Measurements from ENCODE around the gene TRIAP1.
"Not testable (repeated sequence)": the region's sequence is repeated elsewhere in the genome, so short reads cannot be mapped to it uniquely, and the experiment has no call there.

The TRIAP1 gene

DNA sequence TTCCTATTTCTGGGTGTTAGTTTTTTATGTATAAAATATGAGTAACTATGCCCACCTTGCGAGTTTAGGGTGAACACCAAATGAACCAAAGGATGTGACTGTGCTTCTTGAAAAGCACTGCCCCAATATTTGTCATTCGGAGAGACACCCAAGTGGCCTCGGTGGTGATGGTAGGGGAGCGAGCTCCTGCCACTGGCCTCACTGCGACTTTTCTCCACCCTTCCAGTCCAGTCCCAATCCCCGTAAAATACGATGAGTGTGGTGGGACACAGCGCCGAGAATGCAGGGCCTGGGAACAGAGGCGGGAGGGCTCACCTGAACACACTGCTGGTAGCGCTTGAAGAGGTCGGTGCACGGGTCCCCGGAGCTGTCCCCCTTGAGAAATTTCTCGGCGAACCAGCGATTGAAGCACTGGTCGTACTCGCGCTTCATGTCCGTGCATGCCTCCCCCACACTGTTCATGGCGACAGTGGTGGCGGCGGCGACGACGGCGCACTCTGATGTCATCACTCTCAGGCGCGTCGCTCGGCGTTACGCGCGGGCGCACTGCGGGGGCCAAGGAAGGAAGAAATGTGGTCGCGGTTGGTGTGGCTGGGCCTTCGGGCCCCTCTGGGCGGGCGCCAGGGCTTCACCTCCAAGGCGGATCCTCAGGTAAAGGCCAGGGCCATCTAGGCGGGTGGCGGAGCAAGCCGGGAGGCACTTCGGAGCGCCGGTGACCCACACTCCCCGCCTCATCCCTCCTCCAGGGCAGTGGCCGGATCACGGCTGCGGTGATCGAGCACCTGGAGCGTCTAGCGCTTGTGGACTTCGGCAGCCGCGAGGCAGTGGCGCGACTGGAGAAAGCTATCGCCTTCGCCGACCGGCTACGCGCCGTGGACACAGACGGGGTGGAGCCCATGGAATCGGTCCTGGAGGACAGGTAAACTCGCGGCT lies at the start of gene TRIAP1, which contains the start of gene GATC:
Gene TRIAP1 (minus strand): TSS at position 474 of the 933 bp plus-strand sequence. CDS start 12 bp downstream, at position 462.
Gene GATC (plus strand): TSS at position 534 of the 933 bp plus-strand sequence. CDS start 37 bp downstream, at position 571.
- DNase-seq, result peak; percentile 90

DNA sequence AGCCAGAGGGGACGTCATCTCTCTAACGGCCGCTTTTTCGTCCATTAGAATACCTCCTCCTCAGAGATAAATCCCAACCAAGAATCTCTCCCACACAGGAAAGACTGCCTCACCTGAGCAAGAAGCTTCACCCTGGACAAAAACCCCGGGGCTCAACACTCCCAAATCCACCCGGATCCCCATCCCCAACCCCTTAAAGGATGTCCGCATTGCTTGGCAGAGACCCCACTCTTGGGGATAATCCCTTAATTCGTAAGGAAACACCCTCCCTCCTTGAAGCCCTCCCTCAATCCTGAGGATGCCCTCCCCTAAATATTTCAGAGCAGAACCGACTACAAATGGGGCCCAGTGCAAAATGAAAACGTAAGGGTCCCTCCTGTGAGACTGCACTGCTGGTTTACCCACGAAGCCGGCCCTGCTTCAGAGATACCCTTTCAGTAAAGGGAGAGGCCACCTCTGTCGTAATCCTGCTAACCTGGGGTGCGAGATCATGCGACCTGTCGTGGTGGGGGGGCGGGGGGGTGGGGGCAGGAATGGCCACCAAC lies 49.1 kb upstream of the TRIAP1 start:
- no peak for DNase-seq

DNA sequence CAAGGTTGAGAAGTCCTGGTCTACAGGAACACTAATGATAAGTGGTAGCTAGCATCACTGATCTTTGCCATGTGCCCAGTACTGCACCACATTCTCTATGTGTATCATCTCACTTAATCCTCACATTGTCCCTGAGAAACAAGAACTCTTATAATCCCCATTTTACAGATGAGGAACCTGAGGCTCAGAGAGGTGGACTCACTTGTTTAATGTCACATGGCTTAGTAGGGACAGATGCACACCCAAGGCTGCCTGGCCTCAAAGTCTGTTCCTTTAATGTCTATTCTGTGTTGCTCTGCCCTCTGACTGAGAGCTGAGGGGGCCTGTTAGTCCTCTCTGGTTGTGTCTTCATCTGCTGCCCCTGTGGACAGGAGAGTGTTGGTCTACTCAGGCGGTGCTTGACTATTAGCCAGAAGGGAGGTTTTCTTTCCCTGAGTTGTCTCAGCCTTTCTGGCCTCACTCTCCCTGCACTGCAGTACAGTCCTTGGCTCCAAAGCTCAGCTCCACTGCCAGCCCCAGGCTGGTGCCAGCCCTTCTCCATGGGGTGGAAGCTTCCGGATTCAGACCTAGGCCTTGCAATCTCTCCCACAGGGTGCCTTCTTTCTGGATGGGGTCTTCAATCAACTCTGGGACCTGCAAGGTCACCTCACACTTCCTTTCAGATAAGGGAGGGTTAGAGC lies 44.8 kb upstream of the TRIAP1 start:
- DNase-seq, result no peak

DNA sequence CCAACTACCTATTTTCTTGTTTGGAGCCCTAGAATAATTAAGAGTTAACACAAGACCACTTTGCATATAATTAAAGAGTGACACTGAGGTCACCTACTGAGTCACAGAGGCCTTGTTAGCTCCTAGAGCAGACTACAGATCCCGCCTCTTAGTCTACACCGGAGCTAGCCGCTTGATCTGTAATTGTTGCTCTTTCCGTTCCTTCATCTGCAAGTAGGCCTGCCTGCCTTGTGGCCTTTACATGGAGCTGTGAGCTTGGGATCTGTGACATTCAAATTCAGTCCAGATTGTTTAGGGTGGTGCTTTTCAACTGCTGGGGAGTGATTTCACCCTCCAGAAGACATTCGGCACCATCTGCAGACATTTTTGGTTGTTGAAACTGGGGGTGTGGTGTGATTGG lies 44.1 kb upstream of the TRIAP1 start:
- DNase-seq, result no peak

DNA sequence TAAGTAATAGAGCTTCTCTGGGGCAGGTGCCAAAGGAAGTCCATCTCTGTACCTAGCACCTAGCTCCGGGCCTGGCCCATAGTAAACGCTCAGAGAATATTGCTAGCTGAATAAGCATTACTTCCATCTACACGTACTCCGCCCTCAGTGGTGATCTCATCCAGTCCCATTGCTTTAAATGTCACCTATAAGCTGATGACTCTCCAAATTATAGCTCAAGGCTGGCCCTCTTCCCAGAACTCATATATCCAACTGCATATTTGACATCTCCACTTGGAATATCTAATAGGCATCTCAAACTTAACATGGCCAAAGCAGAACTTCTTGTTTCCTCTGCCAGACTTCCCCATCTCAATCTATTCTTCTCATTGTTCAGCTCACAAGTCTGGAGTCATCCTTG lies 42.8 kb upstream of the TRIAP1 start:
- DNase-seq, result no peak

DNA sequence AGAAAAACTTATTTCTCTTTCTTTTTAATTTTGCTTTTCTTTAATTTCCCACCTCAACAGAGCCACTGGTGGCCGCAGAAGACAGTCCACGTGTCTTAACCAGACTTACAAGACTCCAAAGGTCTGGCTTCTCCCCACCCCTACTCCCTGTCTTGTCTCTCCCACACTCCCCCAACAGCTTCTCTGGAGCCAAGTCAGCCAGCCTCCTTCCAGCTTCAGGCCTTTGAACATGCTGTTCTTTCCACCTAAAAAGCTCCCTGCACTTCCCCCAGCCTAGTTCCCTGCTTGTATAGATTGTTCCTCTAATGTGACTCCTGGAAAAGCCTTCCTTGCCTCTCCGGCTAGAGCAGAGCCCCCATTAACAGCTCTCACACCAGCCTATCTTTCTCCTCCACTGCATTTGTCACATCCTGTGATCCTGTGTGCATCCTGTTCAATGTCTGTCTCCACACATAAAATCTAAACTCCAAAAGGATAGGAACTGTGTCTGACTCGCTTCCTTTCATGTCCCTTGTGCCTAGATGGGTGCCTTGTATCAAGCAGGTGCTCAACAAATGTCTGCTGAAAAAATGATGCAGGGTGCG lies 42.0 kb upstream of the TRIAP1 start:
- DNase-seq, result no peak

DNA sequence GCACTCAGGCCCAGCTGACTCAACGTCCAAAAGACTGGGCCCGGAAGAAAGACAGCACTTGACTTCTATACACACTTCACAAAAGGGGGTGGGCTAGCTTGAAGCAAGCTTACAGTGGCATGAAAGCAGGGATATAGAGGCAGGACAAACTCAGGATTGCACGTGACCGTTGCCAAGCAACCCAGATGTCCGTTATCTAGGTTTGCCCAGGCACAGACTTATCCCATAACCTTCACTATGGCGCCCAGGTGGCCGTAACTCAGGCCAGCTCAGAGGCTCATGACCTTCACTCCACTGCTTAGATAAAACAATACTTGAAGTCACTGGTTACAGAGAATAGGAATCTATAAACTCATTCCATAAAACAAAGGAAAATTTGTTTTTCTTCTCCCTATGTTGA lies 41.4 kb upstream of the TRIAP1 start:
- not testable (repeated sequence) for DNase-seq

DNA sequence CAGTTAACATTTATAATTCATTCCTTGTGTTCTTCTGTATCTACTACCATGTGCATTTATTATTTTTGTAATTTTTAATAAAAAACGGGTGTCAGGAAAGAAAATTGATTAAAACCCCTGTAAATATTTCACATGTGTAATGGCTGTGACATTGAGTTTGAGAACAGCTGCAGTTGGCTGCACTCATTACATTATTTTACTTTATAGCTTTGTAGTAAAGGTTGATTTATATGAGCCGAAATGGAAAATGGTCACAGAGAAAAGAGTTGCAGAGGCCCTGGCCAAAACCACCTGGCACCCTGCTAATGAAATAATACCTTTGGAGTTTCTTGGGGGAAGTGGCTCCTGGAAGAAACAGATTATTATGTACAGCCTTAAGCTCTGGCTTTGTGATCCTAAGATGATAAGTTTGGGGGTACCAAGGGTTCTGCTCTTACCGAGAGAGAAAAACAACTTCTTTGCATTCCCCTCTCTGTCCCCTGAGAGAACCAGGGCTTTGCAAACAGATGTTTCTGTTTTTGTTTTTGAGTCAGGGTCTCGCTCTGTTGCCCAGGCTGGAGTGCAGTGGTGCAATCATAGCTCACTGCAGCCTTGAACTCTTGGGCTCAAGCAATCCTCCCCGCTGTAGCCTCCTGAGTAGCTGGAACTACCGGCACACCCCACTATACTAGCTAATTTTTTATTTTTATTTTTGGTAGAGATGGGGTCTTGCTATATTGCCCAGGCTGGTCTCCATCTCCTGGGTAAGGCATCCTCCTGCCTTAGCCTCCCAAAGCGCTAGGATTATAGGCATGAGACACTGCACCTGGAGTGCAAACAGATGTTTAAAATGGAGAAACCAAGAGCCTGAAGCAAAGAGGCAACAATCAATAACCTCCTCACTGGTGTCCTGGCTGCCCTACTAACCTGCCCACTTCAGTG lies 40.0 kb upstream of the TRIAP1 start:
- DNase-seq, result no peak

DNA sequence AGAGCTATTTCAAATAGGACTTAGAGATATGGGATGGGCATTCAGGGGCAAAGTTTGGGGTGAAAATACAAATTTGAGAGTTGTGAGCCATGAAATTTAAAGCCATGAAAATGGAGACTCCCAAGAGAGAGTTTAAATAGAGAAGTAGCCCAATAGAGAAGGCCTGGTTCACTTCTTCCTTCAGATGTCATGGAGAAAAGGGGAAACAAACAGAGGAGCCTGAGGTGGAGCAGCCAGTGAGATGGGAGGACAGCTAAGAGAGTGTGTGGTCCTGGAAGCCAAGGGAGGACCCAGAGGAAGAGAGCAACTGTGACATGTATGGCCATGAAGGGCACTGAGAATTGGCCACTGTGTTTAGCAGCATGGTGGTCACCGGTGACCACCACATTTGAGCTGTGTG lies 37.4 kb upstream of the TRIAP1 start:
- DNase-seq, result no peak

DNA sequence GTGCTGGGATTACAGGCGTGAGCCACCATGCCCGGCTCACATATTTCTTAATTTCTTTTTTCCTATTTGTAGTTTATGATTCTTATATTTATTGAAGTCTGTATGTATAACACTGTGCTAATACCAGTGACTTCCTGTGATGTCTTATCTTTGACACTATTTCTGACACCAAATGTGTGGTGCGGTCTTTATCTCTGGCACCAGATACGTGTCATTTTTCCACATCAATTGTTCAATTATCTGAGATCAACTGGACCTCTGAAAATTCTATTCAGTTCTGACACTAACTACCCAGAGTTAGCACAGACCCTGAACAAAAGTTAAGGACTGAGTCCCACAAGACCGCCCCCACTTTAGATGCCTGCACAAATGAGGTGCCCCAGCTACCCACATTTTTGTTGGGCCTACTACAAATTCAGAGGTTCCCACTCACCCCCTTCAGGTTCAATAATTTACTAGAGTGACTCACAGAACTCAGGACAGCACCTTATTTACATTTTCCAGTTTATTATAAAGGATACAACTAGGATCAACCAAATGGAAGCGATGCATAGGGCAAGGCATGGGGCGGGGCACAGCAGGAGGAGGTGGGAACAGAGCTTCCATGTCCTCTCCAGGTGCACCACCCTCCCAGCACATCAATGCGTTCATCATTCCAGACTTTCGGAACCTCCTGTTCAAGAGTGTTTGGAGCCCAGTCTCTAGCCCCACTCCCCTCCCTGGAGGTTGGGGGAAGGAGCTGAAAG lies 35.0 kb upstream of the TRIAP1 start:
- no peak for DNase-seq

DNA sequence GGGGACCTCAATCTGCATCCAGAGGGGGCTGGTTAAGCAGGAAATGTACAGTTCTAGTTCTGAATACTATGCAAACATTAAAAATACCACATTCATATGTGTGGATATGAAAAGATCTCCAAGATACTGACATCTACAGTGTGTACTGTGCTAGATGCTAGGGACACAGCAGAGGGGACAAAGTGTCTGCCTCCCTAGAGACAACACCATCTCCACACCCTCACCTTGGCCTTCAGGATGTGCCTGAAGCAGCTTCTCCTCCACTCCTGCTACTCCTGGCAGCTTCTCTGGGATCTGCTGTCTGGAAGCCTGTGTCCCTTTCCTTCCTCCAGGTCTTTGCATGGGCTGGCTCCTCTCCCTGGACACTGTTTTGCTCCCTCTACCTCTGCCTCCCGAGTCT lies 34.0 kb upstream of the TRIAP1 start:
- DNase-seq, result no peak

DNA sequence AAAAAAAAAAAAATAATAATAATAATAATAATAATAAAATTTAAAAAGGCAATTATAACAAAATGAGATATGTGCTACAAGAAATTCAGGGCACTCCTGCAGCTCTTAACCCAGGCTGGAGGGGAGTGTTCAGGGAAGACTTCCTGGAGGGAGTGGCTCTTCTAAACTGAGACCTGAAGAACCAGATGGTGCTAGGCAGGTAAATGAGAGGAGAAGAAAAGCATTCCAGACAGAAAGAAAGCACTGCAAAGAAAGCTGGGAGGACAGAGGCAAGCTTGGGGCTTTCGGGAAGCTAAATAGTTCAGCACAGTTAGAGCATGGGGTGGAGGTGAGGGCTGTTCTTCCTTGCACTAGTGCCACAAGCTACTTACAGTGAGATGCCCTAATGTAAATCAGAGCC lies 33.3 kb upstream of the TRIAP1 start:
- DNase-seq, result no peak

DNA sequence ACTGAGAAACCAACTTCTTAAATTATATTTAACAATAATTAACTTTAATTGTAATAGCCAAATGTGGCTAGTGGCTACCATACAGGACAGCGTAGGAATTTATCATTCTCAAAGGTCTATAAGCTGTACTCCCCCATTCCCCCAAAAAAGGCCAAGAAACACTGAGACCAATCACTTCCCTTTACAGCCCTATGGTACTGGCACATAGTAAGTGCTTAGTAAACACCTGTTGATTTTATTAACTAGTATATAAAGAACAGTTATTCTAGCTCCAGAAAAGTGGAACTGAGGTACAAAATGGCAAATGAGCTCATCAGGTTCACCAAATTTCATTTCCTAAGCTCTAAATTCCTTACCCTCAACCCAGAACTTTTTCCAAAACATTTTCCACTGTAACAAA lies 29.5 kb upstream of the TRIAP1 start:
- no peak for DNase-seq

DNA sequence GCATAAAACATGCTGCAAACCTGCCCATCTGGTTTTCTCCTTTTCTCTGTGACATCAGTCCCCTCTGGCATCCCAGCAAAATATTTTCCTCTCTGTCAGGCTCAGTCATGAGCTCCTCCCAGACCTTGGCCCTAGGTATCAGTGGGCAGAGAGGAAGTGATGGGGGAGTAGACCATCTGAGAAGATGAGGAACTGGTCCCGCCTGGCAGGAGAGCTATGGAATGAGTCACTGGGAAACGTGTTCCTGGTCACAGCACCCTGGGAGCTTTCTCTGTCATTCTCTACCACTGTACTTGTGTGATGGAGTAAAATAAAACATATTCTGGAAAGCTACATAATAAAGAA lies 28.4 kb upstream of the TRIAP1 start:
- DNase-seq, result no peak

DNA sequence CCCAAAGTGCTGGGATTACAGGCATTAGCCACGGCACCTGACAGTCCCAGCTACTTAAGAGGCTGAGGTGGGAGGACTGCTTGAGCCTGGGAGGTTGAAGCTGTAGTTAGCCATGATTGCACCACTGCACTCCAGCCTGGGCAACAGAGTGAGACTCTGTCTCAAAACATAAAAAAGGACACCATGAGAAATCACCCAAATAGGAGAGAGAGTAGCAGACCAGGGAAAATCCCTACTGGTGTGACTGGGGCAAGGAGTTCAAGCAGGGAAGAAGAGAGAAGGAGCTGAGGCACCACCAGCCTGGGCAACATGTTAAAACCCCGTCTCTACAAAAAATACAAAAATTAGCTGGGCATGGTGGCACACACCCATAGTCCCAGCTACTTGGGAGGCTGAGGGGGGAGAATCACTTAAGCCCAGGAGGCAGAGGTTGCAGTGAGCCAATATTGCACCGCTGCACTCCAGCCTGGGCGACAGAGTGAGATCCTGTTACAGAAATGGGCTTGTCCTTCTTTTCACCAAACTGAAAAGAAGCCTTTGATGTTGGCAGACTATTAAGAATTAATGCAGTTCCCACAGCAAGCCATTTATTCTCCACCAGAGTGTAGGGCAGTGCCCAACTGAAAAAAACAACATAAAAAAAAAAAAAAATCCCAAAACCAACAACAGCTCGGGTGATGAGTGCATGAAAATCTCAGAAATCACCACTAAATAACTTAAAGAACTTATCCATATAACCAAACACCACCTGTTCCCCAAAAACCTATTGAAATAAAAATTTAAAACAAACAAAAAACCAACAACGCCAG lies 27.8 kb upstream of the TRIAP1 start:
- no peak for DNase-seq

DNA sequence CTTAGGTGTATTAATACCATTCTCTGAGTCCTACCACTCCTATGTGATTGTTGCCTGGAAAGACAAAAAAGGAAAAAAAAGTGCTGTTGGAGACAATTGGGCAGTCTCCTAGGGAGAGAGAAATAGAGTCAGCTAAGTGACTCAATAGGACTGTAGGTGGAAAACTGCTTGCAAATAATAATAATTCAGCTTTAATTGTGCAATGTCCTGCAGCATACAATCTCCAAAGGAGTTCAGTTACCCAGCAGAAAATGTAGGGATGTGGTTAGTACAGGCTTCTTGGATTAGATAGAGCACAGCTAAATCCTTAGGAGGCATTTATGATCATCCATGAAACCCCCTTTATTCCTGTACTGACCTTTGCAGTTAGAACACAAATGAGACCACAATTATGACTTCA lies 26.3 kb upstream of the TRIAP1 start:
- DNase-seq, result no peak

DNA sequence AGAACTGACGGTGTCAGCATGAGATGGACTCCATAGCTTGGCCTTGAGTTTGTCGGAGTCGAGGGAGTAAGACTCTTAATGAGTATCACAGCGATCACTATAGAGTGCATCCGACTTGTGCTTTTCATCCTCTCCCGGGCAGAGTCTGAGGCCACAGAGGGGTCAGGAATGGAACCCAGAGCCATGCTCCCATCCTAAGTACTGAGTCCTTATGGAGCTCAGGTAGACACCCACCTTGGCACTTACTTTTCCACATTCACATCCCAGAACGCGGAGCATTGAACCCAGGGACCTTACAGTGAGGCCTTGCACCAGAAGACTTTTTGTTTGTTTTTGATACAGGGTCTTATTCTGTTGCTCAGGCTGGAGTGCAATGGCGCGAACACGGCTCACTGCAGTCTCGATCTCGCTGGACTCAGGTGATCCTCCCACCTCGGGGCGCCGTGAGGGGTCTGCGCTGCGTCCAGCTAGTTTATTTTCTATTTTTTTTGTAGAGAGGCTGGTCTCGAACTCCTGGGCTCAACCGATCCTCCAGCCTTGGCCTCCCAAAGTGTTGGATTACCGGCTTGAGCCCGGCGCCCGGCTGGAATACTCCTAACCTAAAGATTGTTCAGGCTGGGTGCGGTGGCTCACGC lies 24.1 kb upstream of the TRIAP1 start:
- DNase-seq, result peak; percentile 32

DNA sequence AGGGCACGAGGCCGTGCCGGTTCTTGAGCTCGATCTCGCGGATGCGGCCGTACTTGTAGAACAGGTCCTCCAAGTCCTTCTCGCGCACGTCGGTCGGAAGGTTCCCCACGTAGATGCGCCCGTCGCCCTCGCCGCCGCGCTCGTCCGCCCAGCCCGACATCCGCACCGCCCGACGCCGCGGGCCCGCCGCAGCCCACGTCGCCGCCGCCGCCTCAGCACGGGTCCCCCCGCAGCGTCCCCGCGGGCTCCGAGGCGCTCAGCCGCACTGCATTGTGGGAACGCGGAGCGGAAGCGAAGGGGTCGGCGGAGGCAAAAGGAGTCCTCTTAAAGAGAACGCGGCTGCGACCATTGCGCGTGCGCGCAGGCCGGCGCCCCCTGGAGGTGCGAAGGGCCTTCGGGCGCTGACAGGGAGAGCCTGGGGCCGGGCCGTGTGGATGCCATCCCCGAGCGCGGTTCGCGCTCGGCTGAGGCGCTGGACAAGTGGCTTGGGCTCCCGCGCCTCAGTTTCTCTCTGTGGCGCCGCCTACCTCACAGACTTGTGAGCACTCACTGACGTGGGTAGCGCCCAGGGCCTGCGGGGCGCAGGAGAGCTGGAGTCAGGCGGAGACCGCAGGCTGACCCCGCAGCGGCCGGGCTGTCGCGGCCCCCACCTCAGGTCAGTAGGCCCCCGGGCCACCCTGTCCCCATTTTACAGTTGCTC lies 23.4 kb upstream of the TRIAP1 start, which contains the start of gene SRSF9:
Gene SRSF9 (minus strand): TSS at position 299 of the 700 bp plus-strand sequence. CDS start 139 bp downstream, at position 160.
- DNase-seq, result peak; percentile 99

DNA sequence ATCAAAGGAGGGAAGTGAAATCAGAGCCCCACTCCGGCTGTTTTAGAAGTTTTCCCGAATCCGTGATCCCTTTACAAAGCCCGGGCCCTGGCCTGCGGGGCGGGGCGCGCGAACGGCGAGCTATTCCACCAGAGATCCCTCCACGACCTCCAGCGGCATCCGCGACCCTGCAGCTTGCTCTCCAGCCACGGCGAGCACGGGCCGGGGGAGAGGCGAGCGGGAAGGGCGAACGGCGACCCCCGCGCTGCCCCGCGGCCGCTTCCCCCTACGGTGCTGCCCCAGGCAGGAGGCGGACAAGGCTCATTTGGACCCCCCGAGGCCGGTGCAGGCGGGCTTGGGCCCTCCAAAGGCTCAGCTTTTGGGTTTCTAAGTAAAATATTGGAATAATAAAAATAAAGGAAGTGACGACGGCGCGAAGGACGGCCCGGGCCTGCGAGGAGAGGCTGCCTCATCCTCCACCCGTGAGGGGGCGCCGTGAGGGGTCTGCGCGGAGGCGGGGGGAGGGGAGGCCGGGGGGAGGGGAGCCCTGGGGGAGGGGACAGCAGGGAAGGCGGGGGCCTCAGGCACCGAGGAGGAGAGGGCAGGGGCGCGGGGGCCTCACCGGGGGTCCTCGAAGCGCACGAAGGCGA lies 22.8 kb upstream of the TRIAP1 start:
- peak; percentile 58 for DNase-seq

Measured in activated CD4-positive, alpha-beta T cell treated with anti-CD3 and anti-CD28 coated beads, Interleukin-10, Interleukin-2, amounts not matched to agents 100 ng/mL and 50 ng/mL, durations not matched to agents 16 hours and 8 hours (primary cell).